Caco-2 (cell line): ENCODE results near the gene CEP55. TPM values are rescaled to one million over a fixed set of nuclear protein-coding genes. Genes with fewer than 3 reads are reported as not detected.

ENCODE experiments used
- BruUV-seq: library from RNA; stranded (reverse); fragments of 400-500 nt; replicated peaks from 2 replicates; lab custom pipeline; 2021; lab: Mats Ljungman, UMichigan
- CTCF ChIA-PET: fragments of 300-600 bp; sonication (Branson Sonifier 250); formaldehyde crosslinking; loops from one replicate; lab custom pipeline; 2022; ENCODE audit warnings: antibody characterized with exemption; lab: Charles Lee
- POLR2A ChIA-PET: fragments of 300-600 bp; sonication (Branson Sonifier 250); formaldehyde crosslinking; loops from one replicate; lab custom pipeline; 2022; ENCODE audit warnings: antibody characterized with exemption; lab: Charles Lee
- DNase-seq, 2 experiments: peaks; one replicate each; pipeline versions ENCODE4 v3.0.0 to v3.0.0-alpha.2; 2020 to 2022
- H3K27me3 ChIP-seq: replicated peaks from 2 replicates; pipeline ENCODE4 v1.6.0; 2011; ENCODE audit warnings: low read length; ENCODE audit not compliant: control insufficient read depth, insufficient read depth
- H3K36me3 ChIP-seq: 2 replicates; pipeline ENCODE4 v1.5.1; 2011; ENCODE audit warnings: low read length; ENCODE audit not compliant: control insufficient read depth, insufficient read depth
- H3K4me1 ChIP-seq: fragments of 250-450 bp; sonication (Bioruptor Pico); 2 replicates; pipeline ENCODE4 v1.5.1; 2020; ENCODE audit warnings: mild to moderate bottlenecking
- H3K4me3 ChIP-seq: 2 replicates; pipeline ENCODE4 v1.5.1; 2011; ENCODE audit warnings: low read depth, mild to moderate bottlenecking, control low read depth, low read length
- H3K9me3 ChIP-seq: fragments of 250-450 bp; sonication (Bioruptor Pico); 2 replicates; pipeline ENCODE4 v1.5.1; 2020; ENCODE audit warnings: mild to moderate bottlenecking, moderate library complexity
- H3K27ac Mint-ChIP-seq: one replicate; pipeline ENCODE4 v1.8.0; 2022; ENCODE audit warnings: mixed read lengths; ENCODE audit not compliant: unreplicated experiment
- H3K27me3 Mint-ChIP-seq: one replicate; pipeline ENCODE4 v1.8.0; 2022; ENCODE audit warnings: mixed read lengths; ENCODE audit not compliant: insufficient read depth, unreplicated experiment
- H3K36me3 Mint-ChIP-seq: one replicate; pipeline ENCODE4 v1.8.0; 2022; ENCODE audit warnings: mild to moderate bottlenecking, mixed read lengths; ENCODE audit not compliant: insufficient read depth, unreplicated experiment
- H3K4me1 Mint-ChIP-seq: one replicate; pipeline ENCODE4 v1.8.0; 2022; ENCODE audit warnings: low read depth, mixed read lengths; ENCODE audit not compliant: unreplicated experiment
- H3K4me3 Mint-ChIP-seq: one replicate; pipeline ENCODE4 v1.8.0; 2022; ENCODE audit warnings: mild to moderate bottlenecking, moderate library complexity, mixed read lengths; ENCODE audit not compliant: unreplicated experiment
- H3K9me3 Mint-ChIP-seq: one replicate; pipeline ENCODE4 v1.8.0; 2022; ENCODE audit warnings: mixed read lengths; ENCODE audit not compliant: unreplicated experiment
- CTCF ChIP-seq, 2 experiments: fragments of 200-600 bp in 1 of 2; IDR thresholded peaks; 1 replicate in 1 of 2; 2 replicates in 1 of 2; pipeline versions ENCODE4 v1.5.1 to v1.8.0; 2011 to 2022; ENCODE audit warnings: antibody characterized with exemption in 1 of 2, control low read depth in 1 of 2, inconsistent platforms in 1 of 2, low read depth in 1 of 2, low read length in 1 of 2, mild to moderate bottlenecking in 1 of 2, moderate library complexity in 1 of 2; ENCODE audit not compliant: insufficient read depth in 1 of 2, severe bottlenecking in 1 of 2, unreplicated experiment in 1 of 2
- intact Hi-C: fragments of 100-400 bp; cut with micrococcal nuclease; formaldehyde crosslinking; loops from one replicate; pipeline ENCODE4 v1.10.0; 2022; ENCODE audit not compliant: unreplicated experiment
- total RNA-seq: library from RNA; stranded (reverse); gene quantifications from 2 replicates; pipeline ENCODE4 v1.2.3, GENCODE V29; 2022

The CEP55 gene
- total RNA-seq, 1 experiment from 2014 or later = 65.3 TPM

GRCh38 chr10:93512565-93512964 lies 16.2 kb downstream of the CEP55 start:
- Mint-ChIP-seq H3K9me3 (no peaks in the 10 kb centered on the region), H3K4me1 (peaks cover 21% of the 10 kb centered on the region), H3K36me3 (peaks cover 69% of the 10 kb centered on the region), H3K4me3 (no peak overlapping the region), H3K27ac (no peak overlapping the region), H3K27me3 (no peaks in the 10 kb centered on the region)
- ChIA-PET POLR2A (no interaction called here), CTCF (interaction anchor here (0.6 to 1.8 kb wide), 3 partner anchors 30 to 146 kb away, joined by 5 to 10 read pairs (median 6); partner anchors contain the start of gene MYOF)
- Histone ChIP-seq H3K27me3 (no peaks in the 10 kb centered on the region), H3K4me3 (no peak overlapping the region), H3K36me3 (peaks cover 2% of the 10 kb centered on the region), H3K9me3 (no peaks in the 10 kb centered on the region), H3K4me1 (peaks cover 17% of the 10 kb centered on the region)
- BruUV-seq = no TSS peak
- intact Hi-C loops = no loop called here
- TF ChIP-seq CTCF (IDR thresholded peaks at IDR 0.05; ENCODE audit: insufficient read depth in 1 of 2, low read depth in 1 of 2, low read length in 1 of 2, severe bottlenecking in 1 of 2, unreplicated experiment in 1 of 2) = no peak
- DNase-seq = no peak

- intact Hi-C loops = no loop called here
- CTCF ChIA-PET = no interaction called here
Observed at GRCh38 chr10:93513091-93513490, 16.7 kb downstream of the CEP55 start.

GRCh38 chr10:93514521-93514920 lies 18.1 kb downstream of the CEP55 start:
- intact Hi-C loops = no loop called here
- ChIA-PET CTCF (no interaction called here), POLR2A (no interaction called here)
- Mint-ChIP-seq H3K27me3 (no peaks in the 10 kb centered on the region), H3K36me3 (peaks cover 71% of the 10 kb centered on the region), H3K4me1 (peaks cover 7% of the 10 kb centered on the region), H3K27ac (peak overlapping the region; percentile 42), H3K9me3 (no peaks in the 10 kb centered on the region), H3K4me3 (no peak overlapping the region)
- Histone ChIP-seq H3K27me3 (no peaks in the 10 kb centered on the region), H3K4me1 (no peaks in the 10 kb centered on the region; the same call in 1 of the 2 replicates), H3K4me3 (no peak overlapping the region), H3K9me3 (0 out of 2 replicates have a peak, but pooled peaks cover 3% of the 10 kb centered on the region), H3K36me3 (peaks cover 2% of the 10 kb centered on the region)
- no TSS peak for BruUV-seq
- TF ChIP-seq CTCF (IDR thresholded peaks at IDR 0.05; ENCODE audit: insufficient read depth in 1 of 2, low read depth in 1 of 2, low read length in 1 of 2, severe bottlenecking in 1 of 2, unreplicated experiment in 1 of 2) = no peak
- DNase-seq = no peak

More at GRCh38 chr10:93513091-93513490, 16.7 kb downstream of the CEP55 start:
- Mint-ChIP-seq H3K27me3 (no peaks in the 10 kb centered on the region), H3K36me3 (peaks cover 69% of the 10 kb centered on the region), H3K9me3 (no peaks in the 10 kb centered on the region), H3K4me1 (peaks cover 16% of the 10 kb centered on the region), H3K27ac (no peak overlapping the region), H3K4me3 (no peak overlapping the region)
- POLR2A ChIA-PET = no interaction called here
- TF ChIP-seq CTCF (IDR thresholded peaks at IDR 0.05; ENCODE audit: insufficient read depth in 1 of 2, low read depth in 1 of 2, low read length in 1 of 2, severe bottlenecking in 1 of 2, unreplicated experiment in 1 of 2) = no peak
- no peak for DNase-seq
- Histone ChIP-seq H3K36me3 (peaks cover 2% of the 10 kb centered on the region), H3K4me3 (no peak overlapping the region), H3K4me1 (peaks cover 12% of the 10 kb centered on the region), H3K9me3 (no peaks in the 10 kb centered on the region), H3K27me3 (no peaks in the 10 kb centered on the region)
- no TSS peak for BruUV-seq
